PC-9 (cell line): Measurements from ENCODE around the gene PDZK1IP1. TPM values are rescaled to one million over a fixed set of nuclear protein-coding genes. Genes with fewer than 3 reads are reported as not detected.

Source experiments
- BruUV-seq: library from RNA; stranded (reverse); fragments of 400-500 nt; replicated peaks from 2 replicates; lab custom pipeline; 2021; lab: Mats Ljungman, UMichigan
- CTCF ChIA-PET: fragments of 300-600 bp; sonication (Branson Sonifier 250); formaldehyde crosslinking; loops from one replicate; lab custom pipeline; 2022; ENCODE audit warnings: antibody characterized with exemption; lab: Charles Lee
- POLR2A ChIA-PET: fragments of 300-600 bp; sonication (Branson Sonifier 250); formaldehyde crosslinking; loops from one replicate; lab custom pipeline; 2022; ENCODE audit warnings: antibody characterized with exemption; ENCODE audit not compliant: unreplicated experiment; lab: Charles Lee
- DNase-seq, 2 experiments: peaks; one replicate each; pipeline versions ENCODE4 v3.0.0 to v3.0.0-alpha.2; 2015 to 2022; ENCODE audit warnings: mixed read lengths in 1 of 2
- H2AFZ ChIP-seq: fragments of 200-600 bp; sonication (generic); 2 replicates; pipeline ENCODE4 v1.8.1; 2017; ENCODE audit warnings: antibody characterized with exemption
- H3F3A ChIP-seq: fragments of 200-600 bp; sonication (generic); 2 replicates; pipeline ENCODE4 v1.8.1; 2017; ENCODE audit warnings: antibody characterized with exemption, mild to moderate bottlenecking, low read depth; ENCODE audit not compliant: insufficient read depth
- H3K27ac ChIP-seq: fragments of 200-600 bp; sonication (generic); 2 replicates; pipeline ENCODE4 v1.6.1; 2016; ENCODE audit warnings: mixed run types
- H3K27me3 ChIP-seq: fragments of 200-600 bp; sonication (generic); 2 replicates; pipeline ENCODE4 v1.6.1; 2016; ENCODE audit warnings: low read depth, mixed run types; ENCODE audit not compliant: insufficient read depth
- H3K36me3 ChIP-seq: fragments of 200-600 bp; sonication (generic); 2 replicates; pipeline ENCODE4 v1.6.1; 2016; ENCODE audit warnings: low read depth, mixed run types
- H3K4me1 ChIP-seq: fragments of 200-600 bp; sonication (generic); replicated peaks from 2 replicates; pipeline ENCODE4 v1.6.1; 2016; ENCODE audit warnings: mixed run types; ENCODE audit not compliant: insufficient read depth
- H3K4me2 ChIP-seq: fragments of 200-600 bp; sonication (generic); 2 replicates; pipeline ENCODE4 v1.6.1; 2017; ENCODE audit warnings: mixed run types
- H3K4me3 ChIP-seq: fragments of 200-600 bp; sonication (generic); 2 replicates; pipeline ENCODE4 v1.6.1; 2016; ENCODE audit warnings: mixed run types
- H3K79me2 ChIP-seq: fragments of 200-600 bp; sonication (generic); 2 replicates; pipeline ENCODE4 v1.6.1; 2017; ENCODE audit warnings: low read depth, mixed run types
- H3K9me2 ChIP-seq: fragments of 200-600 bp; sonication (generic); 2 replicates; pipeline ENCODE4 v1.8.1; 2017; ENCODE audit warnings: mild to moderate bottlenecking; ENCODE audit not compliant: insufficient read depth
- H3K9me3 ChIP-seq: fragments of 200-600 bp; sonication (generic); 2 replicates; pipeline ENCODE4 v1.8.1; 2016; ENCODE audit warnings: low read depth; ENCODE audit not compliant: insufficient read depth
- H4K20me1 ChIP-seq: fragments of 200-600 bp; sonication (generic); 2 replicates; pipeline ENCODE4 v1.8.1; 2017; ENCODE audit not compliant: insufficient read depth
- EZH2 ChIP-seq: fragments of 200-600 bp; sonication (generic); IDR thresholded peaks from 2 replicates; pipeline ENCODE4 v1.8.0; 2017; ENCODE audit warnings: antibody characterized with exemption, low read depth
- intact Hi-C: fragments of 100-400 bp; cut with micrococcal nuclease; formaldehyde crosslinking; loops from one replicate; pipeline ENCODE4 v1.10.0; 2022; ENCODE audit not compliant: unreplicated experiment
- total RNA-seq: library from RNA; stranded (reverse); gene quantifications from 2 replicates; pipeline ENCODE4 v1.2.3, GENCODE V29; 2021
- TF ChIP-seq, protein P1 (sequence below): fragments of 200-600 bp; sonication (generic); conservative IDR thresholded peaks from 2 replicates; pipeline ENCODE4 v1.6.1; 2017; ENCODE audit warnings: mixed run types, antibody characterized with exemption, mild to moderate bottlenecking, moderate library complexity

Gene PDZK1IP1
- total RNA-seq, 1 experiment from 2014 or later = 6.2 TPM

GRCh38 chr1:47178020-47178419 lies 11.8 kb downstream of the PDZK1IP1 start:
- CTCF ChIA-PET = interaction anchor here (0.6 to 1.9 kb wide), 3 partner anchors 538 to 728 kb away, joined by 3 to 8 read pairs (median 3); no protein-coding TSS in a partner anchor
- peaks cover 10% of the 10 kb centered on the region for H3K4me1 ChIP-seq
- no peak overlapping the region for H3K4me3 ChIP-seq
- no peak overlapping the region for H3K4me2 ChIP-seq
- no peaks in the 10 kb centered on the region for H3K9me3 ChIP-seq
- H3K36me3 ChIP-seq = no peaks in the 10 kb centered on the region
- no peak for DNase-seq
- H3K79me2 ChIP-seq = no peaks in the 10 kb centered on the region
- BruUV-seq = no TSS peak
- no peak overlapping the region for H3K27ac ChIP-seq
- H3K27me3 ChIP-seq = no peaks in the 10 kb centered on the region
- POLR2A ChIA-PET = no interaction called here
- no peaks in the 10 kb centered on the region for H3K9me2 ChIP-seq
- H3F3A ChIP-seq = no peaks in the 10 kb centered on the region
- intact Hi-C loops = loop anchor here (2.0 to 10.0 kb wide), 5 partner anchors 77 to 773 kb away; partner anchors contain the start of gene EFCAB14
- no peak overlapping the region for H2AFZ ChIP-seq
- TF ChIP-seq EZH2 = no peak
- TF ChIP-seq, protein P1, sequence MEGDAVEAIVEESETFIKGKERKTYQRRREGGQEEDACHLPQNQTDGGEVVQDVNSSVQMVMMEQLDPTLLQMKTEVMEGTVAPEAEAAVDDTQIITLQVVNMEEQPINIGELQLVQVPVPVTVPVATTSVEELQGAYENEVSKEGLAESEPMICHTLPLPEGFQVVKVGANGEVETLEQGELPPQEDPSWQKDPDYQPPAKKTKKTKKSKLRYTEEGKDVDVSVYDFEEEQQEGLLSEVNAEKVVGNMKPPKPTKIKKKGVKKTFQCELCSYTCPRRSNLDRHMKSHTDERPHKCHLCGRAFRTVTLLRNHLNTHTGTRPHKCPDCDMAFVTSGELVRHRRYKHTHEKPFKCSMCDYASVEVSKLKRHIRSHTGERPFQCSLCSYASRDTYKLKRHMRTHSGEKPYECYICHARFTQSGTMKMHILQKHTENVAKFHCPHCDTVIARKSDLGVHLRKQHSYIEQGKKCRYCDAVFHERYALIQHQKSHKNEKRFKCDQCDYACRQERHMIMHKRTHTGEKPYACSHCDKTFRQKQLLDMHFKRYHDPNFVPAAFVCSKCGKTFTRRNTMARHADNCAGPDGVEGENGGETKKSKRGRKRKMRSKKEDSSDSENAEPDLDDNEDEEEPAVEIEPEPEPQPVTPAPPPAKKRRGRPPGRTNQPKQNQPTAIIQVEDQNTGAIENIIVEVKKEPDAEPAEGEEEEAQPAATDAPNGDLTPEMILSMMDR = no peak
- H4K20me1 ChIP-seq = no peaks in the 10 kb centered on the region

DNA sequence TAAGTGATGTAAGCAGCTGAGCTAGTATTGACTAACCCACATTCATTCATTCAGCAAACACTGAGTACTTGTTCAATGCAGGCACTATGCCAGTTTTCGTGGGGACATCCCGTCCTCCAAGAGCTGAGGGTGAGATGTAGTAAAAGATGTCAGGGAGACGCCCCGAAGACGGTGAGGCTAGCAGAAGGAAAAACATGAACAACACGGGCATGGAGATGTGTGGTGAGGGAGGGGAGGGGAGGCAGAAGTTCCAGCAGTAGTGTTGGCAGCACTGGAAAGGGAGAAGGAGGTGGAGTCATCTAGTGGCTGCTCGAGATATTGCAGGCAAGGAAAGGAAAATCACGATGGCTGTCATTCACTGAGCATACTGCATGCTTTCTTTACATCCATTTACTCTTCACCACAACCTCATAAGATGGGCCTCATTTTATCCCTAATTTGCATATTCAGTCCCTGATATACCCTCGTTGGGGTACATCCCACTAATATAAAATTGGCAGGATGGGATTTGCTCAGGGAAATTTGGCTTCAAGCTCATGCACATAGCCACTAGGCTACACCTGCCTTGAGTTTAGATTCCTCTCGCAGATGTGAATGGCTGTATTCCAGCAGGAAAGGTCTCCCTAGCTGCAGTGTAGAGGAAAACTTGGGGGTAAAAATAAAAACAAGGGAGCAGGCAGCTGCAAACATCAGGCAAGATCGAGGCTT lies 14.5 kb downstream of the PDZK1IP1 start:
- H3K9me3 ChIP-seq = no peaks in the 10 kb centered on the region
- H3F3A ChIP-seq = no peaks in the 10 kb centered on the region
- intact Hi-C loops = loop anchor here (1.0 to 10.0 kb wide), 6 partner anchors 428 to 771 kb away; partner anchors contain the start of gene EFCAB14
- peak overlapping the region; percentile 38; the same call in 1 of the 2 replicates for H3K4me2 ChIP-seq
- POLR2A ChIA-PET = no interaction called here
- H3K4me1 ChIP-seq = peaks cover 10% of the 10 kb centered on the region; the same call in 1 of the 2 replicates
- no peaks in the 10 kb centered on the region for H4K20me1 ChIP-seq
- H3K79me2 ChIP-seq = no peaks in the 10 kb centered on the region
- no peak overlapping the region for H3K4me3 ChIP-seq
- no peak for TF ChIP-seq EZH2
- TF ChIP-seq, protein P1 = peak; percentile 94
- H2AFZ ChIP-seq = no peak overlapping the region
- H3K27ac ChIP-seq = no peak overlapping the region
- peak in 1 of 2 experiments; percentile 63 for DNase-seq
- no peaks in the 10 kb centered on the region for H3K27me3 ChIP-seq
- BruUV-seq = no TSS peak
- no peaks in the 10 kb centered on the region for H3K9me2 ChIP-seq
- CTCF ChIA-PET = interaction anchor here (0.6 kb wide), 3 partner anchors 262 to 769 kb away, joined by 3 to 6 read pairs (median 6); partner anchors contain the start of gene FOXD2
- H3K36me3 ChIP-seq = no peaks in the 10 kb centered on the region

DNA sequence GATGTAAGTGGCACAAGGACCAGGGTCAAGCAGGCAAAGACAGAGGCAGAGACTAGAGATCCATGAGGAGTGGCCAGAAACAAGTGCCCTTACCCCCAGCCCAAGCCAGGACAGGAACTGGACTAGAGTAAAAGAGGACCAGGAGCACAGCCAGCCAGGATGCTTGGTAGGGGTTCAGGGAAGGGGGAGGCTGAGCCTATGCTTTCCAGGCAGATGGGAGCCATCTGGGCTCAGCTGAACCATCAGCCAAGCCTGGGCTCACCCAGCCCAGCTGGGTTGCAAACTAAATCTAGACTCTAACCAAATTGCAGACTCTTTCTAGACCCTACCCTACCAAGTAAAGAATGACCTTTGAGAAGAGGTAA lies 15.2 kb downstream of the PDZK1IP1 start:
- no peaks in the 10 kb centered on the region for H4K20me1 ChIP-seq
- no peak for DNase-seq
- no TSS peak for BruUV-seq
- H3K27me3 ChIP-seq = no peaks in the 10 kb centered on the region
- TF ChIP-seq, protein P1 = no peak
- no peak for TF ChIP-seq EZH2
- no peaks in the 10 kb centered on the region for H3K36me3 ChIP-seq
- POLR2A ChIA-PET = no interaction called here
- H3K9me3 ChIP-seq = no peaks in the 10 kb centered on the region
- intact Hi-C loops = loop anchor here (1.0 to 10.0 kb wide), 7 partner anchors 77 to 770 kb away; partner anchors contain the start of gene EFCAB14
- H3K79me2 ChIP-seq = no peaks in the 10 kb centered on the region
- no peak overlapping the region for H3K27ac ChIP-seq
- no peak overlapping the region for H2AFZ ChIP-seq
- H3K4me3 ChIP-seq = no peak overlapping the region
- no peaks in the 10 kb centered on the region for H3K9me2 ChIP-seq
- no peak overlapping the region for H3K4me2 ChIP-seq
- H3K4me1 ChIP-seq = peaks cover 3% of the 10 kb centered on the region; the same call in 1 of the 2 replicates
- no peaks in the 10 kb centered on the region for H3F3A ChIP-seq
- CTCF ChIA-PET = interaction anchor here (0.6 to 0.7 kb wide), 2 partner anchors 207 to 263 kb away, joined by 3 to 6 read pairs; partner anchors contain the start of gene FOXD2
